ENCODE data around the gene ZBTB7B. TPM values are rescaled to one million over a fixed set of nuclear protein-coding genes. Genes with fewer than 3 reads are reported as not detected.
A peak's percentile ranks its signal among the peaks of the same experiment; 100 is the strongest.

The ZBTB7B gene
- polyA plus RNA-seq, 3 donors: 6.3 to 149 (median 9.6) TPM

GRCh38 chr1:154992721-154993571, 9.7 kb upstream of the ZBTB7B start:
- no peak overlapping the region for H3K4me3 ChIP-seq (replicated peaks in 1 of 3; ENCODE audit: low read depth in 2 of 3, low read length in 3 of 3)
- peaks cover 34% of the 10 kb centered on the region for H4K20me1 ChIP-seq (ENCODE audit: insufficient read depth, low read length)
- Mint-ChIP-seq H3K27me3 (ENCODE audit: low read depth in 3 of 3) (peaks cover 0 to 2% (median 2%) of the 10 kb centered on the region in 3 donors), H3K36me3 (peaks cover 28 to 36% of the 10 kb centered on the region in 2 donors), H3K27ac (no peak overlapping the region), H3K9me3 (no peaks in the 10 kb centered on the region), H3K4me1 (peaks cover 49% of the 10 kb centered on the region), H3K4me3 (no peak overlapping the region)
- H3K27me3 ChIP-seq (ENCODE audit: control insufficient read depth in 2 of 2, insufficient read depth in 2 of 2, low read length in 2 of 2): no peaks in the 10 kb centered on the region
- H3K4me1 ChIP-seq (ENCODE audit: control insufficient read depth in 1 of 2, insufficient read depth in 2 of 2, low read length in 2 of 2): peaks cover 28 to 33% of the 10 kb centered on the region in 2 donors
- no peak for TF ChIP-seq CTCF (IDR thresholded peaks at IDR 0.05)
- no peak for DNase-seq
- H3K4me2 ChIP-seq (replicated peaks; ENCODE audit: extremely low read depth, low read length, poor library complexity, severe bottlenecking): no peak overlapping the region
- H3K36me3 ChIP-seq (replicated peaks in 1 of 2; ENCODE audit: control insufficient read depth in 1 of 2, insufficient read depth in 2 of 2, low read length in 2 of 2): peaks cover 27 to 30% of the 10 kb centered on the region in 2 donors
- H3K79me2 ChIP-seq (ENCODE audit: insufficient read depth, low read length): peaks cover 18% of the 10 kb centered on the region
- H2AFZ ChIP-seq (ENCODE audit: insufficient read depth, low read depth, low read length, poor library complexity, severe bottlenecking): no peak overlapping the region
- no peak overlapping the region for H3K27ac ChIP-seq (ENCODE audit: low read depth in 1 of 2, low read length in 2 of 2)
- WGBS (ENCODE audit: insufficient coverage): 87% methylated on average over 6 of the region's 14 CpGs
- no peak overlapping the region for H3K9ac ChIP-seq (ENCODE audit: insufficient read depth, low read length, poor library complexity, severe bottlenecking)
- H3K9me3 ChIP-seq (replicated peaks in 1 of 2; ENCODE audit: control insufficient read depth in 1 of 2, insufficient read depth in 1 of 2, low read length in 2 of 2): no peaks in the 10 kb centered on the region
- intact Hi-C loops (cut with micrococcal nuclease): no loop called here

GRCh38 chr1:154993572-154994268, 8.9 kb upstream of the ZBTB7B start, which contains the start of gene LENEP:
LENEP (plus strand) TSS chr1:154993586; CDS start chr1:154993608, 22 bp downstream.
- Mint-ChIP-seq H3K27me3 (ENCODE audit: low read depth in 3 of 3) (peaks cover 1 to 2% (median 2%) of the 10 kb centered on the region in 3 donors), H3K4me3 (no peak within 1 kb of the TSS), H3K9me3 (no peaks in the 10 kb centered on the region), H3K27ac (peak within 1 kb of the TSS in 2 of 7 donors; percentile 10 to 31), H3K4me1 (peaks cover 49% of the 10 kb centered on the region), H3K36me3 (peaks cover 23 to 28% of the 10 kb centered on the region in 2 donors)
- Histone ChIP-seq H3K36me3 (replicated peaks in 1 of 2; ENCODE audit: control insufficient read depth in 1 of 2, insufficient read depth in 2 of 2, low read length in 2 of 2) (peaks cover 19 to 22% of the 10 kb centered on the region in 2 donors), H3K4me1 (ENCODE audit: control insufficient read depth in 1 of 2, insufficient read depth in 2 of 2, low read length in 2 of 2) (peaks cover 33 to 38% of the 10 kb centered on the region in 2 donors), H3K4me2 (replicated peaks; ENCODE audit: extremely low read depth, low read length, poor library complexity, severe bottlenecking) (no peak within 1 kb of the TSS), H2AFZ (ENCODE audit: insufficient read depth, low read depth, low read length, poor library complexity, severe bottlenecking) (no peak within 1 kb of the TSS), H3K9ac (ENCODE audit: insufficient read depth, low read length, poor library complexity, severe bottlenecking) (no peak within 1 kb of the TSS), H4K20me1 (ENCODE audit: insufficient read depth, low read length) (peaks cover 29% of the 10 kb centered on the region), H3K9me3 (replicated peaks in 1 of 2; ENCODE audit: control insufficient read depth in 1 of 2, insufficient read depth in 1 of 2, low read length in 2 of 2) (no peaks in the 10 kb centered on the region), H3K27ac (ENCODE audit: low read depth in 1 of 2, low read length in 2 of 2) (no peak within 1 kb of the TSS), H3K27me3 (ENCODE audit: control insufficient read depth in 2 of 2, insufficient read depth in 2 of 2, low read length in 2 of 2) (no peaks in the 10 kb centered on the region), H3K79me2 (ENCODE audit: insufficient read depth, low read length) (peaks cover 10% of the 10 kb centered on the region), H3K4me3 (replicated peaks in 1 of 3; ENCODE audit: low read depth in 2 of 3, low read length in 3 of 3) (no peak within 1 kb of the TSS)
- intact Hi-C loops (cut with micrococcal nuclease): no loop called here
- WGBS (ENCODE audit: insufficient coverage): no CpG with 5 or more reads among the region's 8 CpGs
- no peak for TF ChIP-seq CTCF (IDR thresholded peaks at IDR 0.05)
- no peak for DNase-seq
